ENCODE measurements around the gene TET3. TPM values are rescaled to one million over a fixed set of nuclear protein-coding genes. Genes with fewer than 3 reads are reported as not detected.

The TET3 gene
- total RNA-seq, 2 donors from 2014 or later, result 29.3 to 70.3 TPM

DNA sequence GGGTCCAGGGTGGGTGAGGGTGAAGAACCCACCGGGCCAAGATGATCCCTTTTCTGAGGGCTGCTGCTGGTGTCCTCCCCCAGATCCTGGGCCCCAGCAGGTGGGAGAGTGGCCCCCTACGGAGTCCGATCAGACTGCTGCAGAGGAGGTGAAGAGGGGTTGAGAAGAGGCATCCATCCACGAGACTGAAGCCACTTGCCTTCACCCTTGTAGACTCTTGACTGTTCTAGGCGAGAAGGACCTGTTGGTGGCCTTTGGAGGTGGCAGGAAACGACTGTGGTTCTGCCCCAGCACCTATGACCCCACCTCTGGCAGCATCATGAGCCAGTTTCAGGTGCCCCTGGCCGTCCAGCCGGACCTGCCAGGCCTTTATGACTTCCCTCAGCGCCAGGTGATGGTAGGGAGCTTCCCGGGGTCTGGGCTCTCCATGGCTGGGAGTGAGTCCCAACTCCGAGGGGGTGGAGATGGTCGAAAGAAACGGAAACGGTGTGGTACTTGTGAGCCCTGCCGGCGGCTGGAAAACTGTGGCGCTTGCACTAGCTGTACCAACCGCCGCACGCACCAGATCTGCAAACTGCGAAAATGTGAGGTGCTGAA, 1.5 kb downstream of the TET3 start:
- Mint-ChIP-seq H3K27me3 (peaks cover 0 to 8% of the 10 kb centered on the region in 2 donors), H3K4me3 (peak overlapping the region; percentile 88), H3K36me3 (peaks cover 5% of the 10 kb centered on the region), H3K27ac (peak overlapping the region; percentile 78 to 79), H3K9me3 (no peaks in the 10 kb centered on the region), H3K4me1 (ENCODE audit: low read depth in 2 of 2) (peaks cover 56 to 62% of the 10 kb centered on the region in 2 donors)
- DNase-seq (ENCODE audit: low spot score), result no peak
- no peak for ATAC-seq

DNA sequence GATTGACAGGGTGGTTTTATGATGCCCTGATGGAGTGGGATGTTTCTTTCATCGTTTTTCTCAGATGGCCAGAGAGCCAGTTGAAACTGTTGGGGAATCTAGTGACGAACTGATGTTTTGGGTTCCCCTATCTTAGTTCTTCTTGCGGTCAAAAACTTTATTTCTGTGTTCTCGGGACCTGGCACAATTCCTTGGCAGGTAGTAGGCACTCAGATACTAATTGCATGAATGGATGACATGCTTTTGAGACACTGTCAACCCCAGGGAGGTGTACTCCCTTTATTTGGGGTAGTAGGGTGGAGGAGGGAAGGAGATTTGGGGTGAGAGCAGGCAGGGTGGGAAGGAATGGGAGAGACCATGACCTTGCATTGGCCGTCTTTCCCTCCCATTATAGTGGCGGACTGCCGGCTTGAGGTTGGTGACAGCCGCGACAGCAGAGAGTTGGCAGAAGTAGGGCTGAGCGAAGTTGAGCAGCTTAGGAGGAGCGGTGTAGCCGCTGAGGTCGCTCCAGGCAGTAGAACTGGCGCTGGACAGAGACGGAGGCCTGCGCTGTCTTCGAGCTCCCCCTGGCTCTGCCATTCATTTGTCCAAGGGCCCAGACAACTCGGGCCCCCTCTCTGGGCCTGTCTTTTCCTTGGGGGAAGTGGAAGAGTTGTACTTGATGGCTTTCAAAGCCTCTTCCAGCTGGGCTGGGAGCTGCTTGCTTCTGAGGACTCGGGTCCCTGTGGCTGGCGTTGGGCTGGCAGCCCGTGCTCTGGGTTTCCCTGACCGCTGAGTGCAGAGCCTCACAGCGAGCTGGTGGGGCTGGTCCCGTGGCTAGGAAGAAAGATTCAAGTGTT, 2.6 kb downstream of the TET3 start:
- peaks cover 0 to 4% of the 10 kb centered on the region in 2 donors for H3K27me3 Mint-ChIP-seq
- peaks cover 5% of the 10 kb centered on the region for H3K36me3 Mint-ChIP-seq
- ATAC-seq (peak; percentile 37 to 41), DNase-seq (ENCODE audit: low spot score) (no peak)
- H3K4me1 Mint-ChIP-seq (ENCODE audit: low read depth in 2 of 2), result peaks cover 48 to 57% of the 10 kb centered on the region in 2 donors
- H3K27ac Mint-ChIP-seq, result peak overlapping the region; percentile 78 to 79
- H3K4me3 Mint-ChIP-seq, result peak overlapping the region; percentile 88
- no peaks in the 10 kb centered on the region for H3K9me3 Mint-ChIP-seq

DNA sequence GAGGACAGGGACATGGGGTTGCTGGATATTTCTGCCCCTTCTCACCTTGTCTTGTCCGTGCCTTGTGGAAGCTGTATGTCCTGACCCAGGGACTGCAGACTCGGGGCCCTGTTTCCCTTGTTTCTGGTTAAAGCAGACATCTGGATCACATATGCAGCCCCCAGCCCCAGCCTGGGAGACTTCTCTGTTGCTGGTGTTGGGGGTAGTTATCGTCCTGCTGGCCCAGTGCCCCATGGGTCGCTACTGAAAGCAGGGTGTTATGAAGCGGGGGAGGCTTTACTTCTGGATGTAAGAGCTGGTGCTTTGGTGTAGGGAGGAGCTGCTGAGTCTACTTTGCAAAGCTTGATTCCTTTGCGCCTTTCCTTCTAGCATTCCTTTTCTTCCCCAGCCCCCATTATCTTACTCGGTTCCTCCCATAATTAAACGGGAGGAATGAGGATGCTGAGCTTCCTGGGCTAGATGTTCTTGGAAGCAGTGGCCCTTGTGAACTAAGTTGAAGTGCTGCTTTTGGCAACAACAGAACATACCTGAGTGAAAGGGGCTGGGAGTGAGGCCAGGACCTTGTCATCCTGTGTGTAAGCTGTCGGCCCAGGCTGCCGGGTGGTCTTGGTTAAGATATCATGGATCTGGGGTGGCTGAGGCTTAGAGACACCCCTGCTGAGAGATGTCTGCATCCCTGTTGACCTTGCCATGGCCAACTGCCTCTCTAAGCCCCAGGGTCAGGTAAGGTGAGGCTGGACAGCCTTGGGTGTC, 3.4 kb downstream of the TET3 start:
- Mint-ChIP-seq H3K9me3 (no peaks in the 10 kb centered on the region), H3K4me1 (ENCODE audit: low read depth in 2 of 2) (peaks cover 50 to 56% of the 10 kb centered on the region in 2 donors), H3K27ac (peak overlapping the region in 1 of 2 donors; percentile 61), H3K36me3 (peaks cover 5% of the 10 kb centered on the region), H3K4me3 (peak overlapping the region; percentile 88), H3K27me3 (no peaks in the 10 kb centered on the region)
- ATAC-seq (no peak), DNase-seq (ENCODE audit: low spot score) (no peak)

DNA sequence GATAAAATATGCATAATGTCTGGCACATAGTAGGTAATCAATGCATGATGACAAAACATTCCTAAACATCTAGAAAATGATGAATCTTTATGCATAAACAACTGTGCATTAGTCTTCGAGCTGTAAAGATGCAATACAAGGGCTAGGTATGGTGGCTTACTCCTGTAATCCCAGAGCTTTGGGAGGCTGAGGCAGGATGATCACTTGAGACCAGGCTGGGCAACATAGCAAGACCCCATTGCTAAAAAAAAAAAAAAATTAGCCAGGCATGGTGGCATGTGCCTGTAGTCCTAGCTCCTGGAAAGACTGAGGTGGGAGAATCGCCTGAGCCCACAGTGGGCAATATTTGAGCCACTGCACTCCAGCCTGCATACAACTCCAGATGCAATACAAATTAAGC, 5.3 kb downstream of the TET3 start:
- Mint-ChIP-seq H3K27ac (no peak overlapping the region), H3K36me3 (peaks cover 5% of the 10 kb centered on the region), H3K4me1 (ENCODE audit: low read depth in 2 of 2) (peaks cover 59 to 61% of the 10 kb centered on the region in 2 donors), H3K9me3 (no peaks in the 10 kb centered on the region), H3K4me3 (no peak overlapping the region), H3K27me3 (no peaks in the 10 kb centered on the region)
- DNase-seq (ENCODE audit: low spot score), result no peak
- no peak for ATAC-seq

DNA sequence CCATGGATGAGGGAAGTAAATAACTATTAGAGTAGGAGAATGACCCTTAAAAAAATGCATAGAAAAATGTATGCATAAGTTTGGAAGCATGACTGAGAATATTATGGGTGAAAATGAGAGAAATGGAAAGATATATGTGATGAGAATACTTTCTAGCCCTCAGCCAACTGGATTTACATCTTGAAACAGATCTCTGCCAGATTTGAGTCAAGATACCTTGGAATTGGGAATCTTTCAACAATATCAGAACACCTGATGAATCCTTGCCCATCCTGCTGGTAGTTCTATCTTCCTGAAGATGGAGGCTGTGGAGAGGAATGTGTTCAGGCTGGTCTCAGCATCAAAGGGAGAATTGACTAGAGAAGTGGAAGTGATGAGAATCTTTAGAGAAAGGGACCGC, 5.8 kb downstream of the TET3 start:
- Mint-ChIP-seq H3K27ac (no peak overlapping the region), H3K36me3 (peaks cover 5% of the 10 kb centered on the region), H3K4me3 (no peak overlapping the region), H3K4me1 (ENCODE audit: low read depth in 2 of 2) (peaks cover 62 to 63% of the 10 kb centered on the region in 2 donors), H3K9me3 (no peaks in the 10 kb centered on the region), H3K27me3 (no peaks in the 10 kb centered on the region)
- ATAC-seq, result no peak
- no peak for DNase-seq (ENCODE audit: low spot score)

DNA sequence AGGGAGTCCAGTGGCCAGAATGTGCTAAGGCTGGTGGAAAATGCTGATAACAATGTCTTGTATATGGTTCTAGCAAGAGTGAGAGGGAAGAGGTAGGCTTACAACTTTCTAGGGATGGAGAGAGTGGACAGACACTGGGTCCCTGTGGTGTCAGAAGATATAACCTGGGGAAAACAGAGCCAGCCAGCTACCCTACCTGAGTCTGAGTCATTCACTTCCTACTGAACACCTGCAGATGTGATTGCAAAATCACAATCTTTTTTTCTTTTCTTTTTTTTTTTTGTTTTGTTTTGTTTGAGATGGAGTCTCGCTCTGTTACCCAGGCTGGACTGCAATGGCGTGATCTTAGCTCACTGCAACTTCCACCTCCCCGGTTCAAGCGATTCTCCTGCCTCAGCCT, 7.3 kb downstream of the TET3 start:
- ATAC-seq, result no peak
- no peak overlapping the region for H3K4me3 Mint-ChIP-seq
- H3K4me1 Mint-ChIP-seq (ENCODE audit: low read depth in 2 of 2), result peaks cover 51 to 54% of the 10 kb centered on the region in 2 donors
- no peaks in the 10 kb centered on the region for H3K9me3 Mint-ChIP-seq
- H3K27me3 Mint-ChIP-seq, result no peaks in the 10 kb centered on the region
- H3K36me3 Mint-ChIP-seq, result peaks cover 5% of the 10 kb centered on the region
- no peak for DNase-seq (ENCODE audit: low spot score)
- peak overlapping the region in 1 of 2 donors; percentile 54 for H3K27ac Mint-ChIP-seq

DNA sequence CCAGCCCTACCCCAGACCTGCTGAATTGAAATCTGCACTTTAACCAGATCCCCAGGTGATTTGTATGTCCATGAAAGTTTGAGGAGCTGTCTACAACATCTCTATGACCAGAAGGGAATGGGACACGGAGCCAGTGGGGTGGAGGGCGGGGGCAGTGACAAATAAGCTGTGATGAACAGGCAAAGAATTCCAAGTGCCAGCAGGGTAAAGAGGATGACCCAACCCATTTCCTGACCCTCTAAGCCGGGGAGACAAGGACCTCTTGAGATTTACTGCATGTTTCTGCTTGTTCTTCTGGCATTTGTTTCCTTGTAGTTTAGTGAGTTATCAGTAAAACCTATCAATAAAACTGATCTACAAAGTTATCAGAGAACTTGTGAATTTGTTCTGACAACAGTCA, 8.7 kb downstream of the TET3 start:
- DNase-seq (ENCODE audit: low spot score), result no peak
- Mint-ChIP-seq H3K27ac (peak overlapping the region; percentile 12 to 69), H3K36me3 (peaks cover 5% of the 10 kb centered on the region), H3K27me3 (no peaks in the 10 kb centered on the region), H3K9me3 (no peaks in the 10 kb centered on the region), H3K4me1 (ENCODE audit: low read depth in 2 of 2) (peaks cover 53 to 57% of the 10 kb centered on the region in 2 donors), H3K4me3 (no peak overlapping the region)
- ATAC-seq, result no peak

DNA sequence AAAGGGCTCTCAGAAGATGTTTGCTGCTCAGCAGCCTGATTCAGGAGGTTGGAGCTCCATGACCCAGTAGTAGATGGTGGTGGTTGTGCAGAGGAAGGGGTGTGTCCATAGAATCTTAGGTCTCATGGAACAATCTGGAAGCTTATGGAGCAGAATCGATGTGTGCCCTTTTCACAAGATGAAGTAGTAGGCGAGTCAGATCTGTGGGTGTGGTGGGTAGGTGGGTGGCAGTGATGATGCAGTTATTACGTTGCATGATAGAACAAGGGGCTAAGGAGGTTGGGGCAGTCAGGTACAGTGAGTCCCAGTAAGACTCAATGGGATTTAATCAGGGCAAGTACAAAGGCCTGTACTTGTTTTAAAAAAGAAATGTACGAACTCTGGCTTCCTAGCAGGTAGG, 9.1 kb downstream of the TET3 start:
- peaks cover 5% of the 10 kb centered on the region for H3K36me3 Mint-ChIP-seq
- no peaks in the 10 kb centered on the region for H3K9me3 Mint-ChIP-seq
- no peaks in the 10 kb centered on the region for H3K27me3 Mint-ChIP-seq
- no peak overlapping the region for H3K4me3 Mint-ChIP-seq
- peak overlapping the region; percentile 12 to 69 for H3K27ac Mint-ChIP-seq
- peaks cover 53 to 58% of the 10 kb centered on the region in 2 donors for H3K4me1 Mint-ChIP-seq (ENCODE audit: low read depth in 2 of 2)
- DNase-seq (ENCODE audit: low spot score), result no peak
- ATAC-seq, result no peak

DNA sequence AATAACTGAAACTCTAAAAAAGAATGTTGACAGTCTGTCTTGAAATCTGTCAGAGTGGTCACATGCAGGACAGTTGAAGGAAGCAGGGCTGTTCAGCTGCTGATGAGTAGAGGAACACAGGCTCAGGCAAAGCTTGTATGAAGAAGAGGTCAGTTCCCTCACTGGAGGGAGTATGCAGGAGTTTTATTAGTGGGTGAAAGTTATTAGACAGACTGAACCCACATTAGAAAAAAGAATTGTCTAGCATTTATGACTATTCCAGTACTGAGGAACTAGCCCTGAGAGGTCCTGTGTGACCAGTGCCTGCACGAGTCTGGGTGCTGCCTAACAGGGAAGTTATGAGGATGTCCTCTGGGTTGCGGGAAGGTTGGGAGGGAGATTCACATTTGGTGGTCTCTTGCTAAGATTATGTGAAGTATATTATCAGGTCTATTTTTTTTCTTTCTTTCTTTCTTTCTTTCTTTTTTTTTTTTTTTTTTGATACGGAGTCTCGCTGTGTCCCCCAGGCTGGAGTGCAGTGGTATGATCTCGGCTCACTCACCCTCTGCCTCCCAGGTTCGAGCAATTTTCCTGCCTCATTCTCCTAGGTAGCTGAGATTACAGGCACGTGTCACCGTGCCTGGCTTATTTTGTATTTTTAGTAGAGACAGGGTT, 9.6 kb downstream of the TET3 start:
- Mint-ChIP-seq H3K4me1 (ENCODE audit: low read depth in 2 of 2) (peaks cover 56 to 59% of the 10 kb centered on the region in 2 donors), H3K9me3 (no peaks in the 10 kb centered on the region), H3K4me3 (no peak overlapping the region), H3K27ac (peak overlapping the region; percentile 12 to 69), H3K36me3 (peaks cover 5% of the 10 kb centered on the region), H3K27me3 (no peaks in the 10 kb centered on the region)
- ATAC-seq, result no peak
- DNase-seq (ENCODE audit: low spot score), result no peak

DNA sequence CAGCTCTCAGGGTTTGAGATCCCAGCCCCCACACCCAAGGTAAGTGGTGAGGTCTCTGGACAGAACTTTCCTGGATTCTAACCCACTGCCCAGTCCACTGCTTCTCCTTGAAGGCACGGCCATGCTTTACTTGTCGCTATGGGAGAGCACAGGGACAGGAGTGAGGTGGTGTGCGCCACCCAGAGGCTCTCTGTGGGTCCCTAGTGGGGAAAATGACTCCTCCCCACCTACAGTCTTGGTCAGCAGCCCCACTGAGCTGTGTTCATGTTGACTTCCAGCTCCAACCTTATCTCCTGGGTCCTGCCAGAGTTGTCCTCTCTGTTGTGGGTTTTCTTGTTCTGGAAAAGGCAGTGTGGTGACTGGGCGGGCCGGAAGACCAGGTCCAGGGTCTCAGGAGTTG, 11.1 kb downstream of the TET3 start:
- no peak overlapping the region for H3K27ac Mint-ChIP-seq
- no peak for ATAC-seq
- peaks cover under 1% of the 10 kb centered on the region for H3K36me3 Mint-ChIP-seq
- DNase-seq (ENCODE audit: low spot score), result no peak
- H3K4me3 Mint-ChIP-seq, result no peak overlapping the region
- peaks cover 50 to 60% of the 10 kb centered on the region in 2 donors for H3K4me1 Mint-ChIP-seq (ENCODE audit: low read depth in 2 of 2)
- H3K9me3 Mint-ChIP-seq, result no peaks in the 10 kb centered on the region
- no peaks in the 10 kb centered on the region for H3K27me3 Mint-ChIP-seq

DNA sequence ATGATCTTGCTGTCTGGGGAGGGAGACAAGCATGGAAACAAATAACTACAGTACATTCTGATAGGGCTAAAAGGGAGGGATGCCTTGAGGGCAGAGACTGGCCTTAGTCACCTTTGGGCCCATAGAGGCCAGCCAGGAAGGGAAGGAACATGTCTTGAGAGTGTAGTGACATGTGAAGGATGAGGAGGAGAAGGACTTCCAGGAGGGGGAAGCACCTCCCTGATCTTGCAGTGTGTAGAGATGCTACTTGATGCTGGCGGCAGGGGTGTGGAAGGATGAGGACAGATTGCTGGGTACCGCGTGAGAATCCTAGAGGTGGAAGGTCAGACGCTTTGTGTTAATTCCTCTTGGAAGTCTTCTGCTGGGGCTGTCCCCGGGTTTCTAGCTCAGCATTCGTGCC, 13.1 kb downstream of the TET3 start:
- H3K9me3 Mint-ChIP-seq, result no peaks in the 10 kb centered on the region
- ATAC-seq, result no peak
- no peak overlapping the region for H3K4me3 Mint-ChIP-seq
- no peaks in the 10 kb centered on the region for H3K36me3 Mint-ChIP-seq
- peak; percentile 25 for DNase-seq (ENCODE audit: low spot score)
- H3K27ac Mint-ChIP-seq, result peak overlapping the region in 1 of 2 donors; percentile 78
- H3K27me3 Mint-ChIP-seq, result no peaks in the 10 kb centered on the region
- H3K4me1 Mint-ChIP-seq (ENCODE audit: low read depth in 2 of 2), result peaks cover 62 to 70% of the 10 kb centered on the region in 2 donors

DNA sequence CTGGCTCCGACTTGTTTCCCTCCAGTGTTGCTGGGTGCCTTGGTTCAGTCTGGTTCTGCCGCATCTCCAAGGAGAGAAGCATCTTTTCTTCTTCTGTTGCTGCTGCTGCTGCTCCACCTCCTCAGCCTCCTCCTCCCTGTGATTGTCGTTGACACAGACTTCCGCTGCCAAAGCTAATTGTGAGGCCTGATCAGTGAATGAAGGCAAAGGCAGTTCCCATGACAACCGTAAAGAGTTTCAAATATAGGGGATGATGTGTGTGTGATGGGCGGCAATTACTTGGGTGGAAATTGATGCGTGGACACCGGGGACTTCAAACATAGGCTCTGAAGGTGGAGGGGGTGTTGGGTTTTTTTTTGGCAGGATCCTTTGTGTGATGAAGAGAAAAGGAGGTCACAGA, 13.7 kb downstream of the TET3 start:
- Mint-ChIP-seq H3K4me1 (ENCODE audit: low read depth in 2 of 2) (peaks cover 61 to 69% of the 10 kb centered on the region in 2 donors), H3K27ac (peak overlapping the region in 1 of 2 donors; percentile 88), H3K9me3 (no peaks in the 10 kb centered on the region), H3K36me3 (no peaks in the 10 kb centered on the region), H3K4me3 (no peak overlapping the region), H3K27me3 (no peaks in the 10 kb centered on the region)
- ATAC-seq (no peak), DNase-seq (ENCODE audit: low spot score) (peak; percentile 25)

DNA sequence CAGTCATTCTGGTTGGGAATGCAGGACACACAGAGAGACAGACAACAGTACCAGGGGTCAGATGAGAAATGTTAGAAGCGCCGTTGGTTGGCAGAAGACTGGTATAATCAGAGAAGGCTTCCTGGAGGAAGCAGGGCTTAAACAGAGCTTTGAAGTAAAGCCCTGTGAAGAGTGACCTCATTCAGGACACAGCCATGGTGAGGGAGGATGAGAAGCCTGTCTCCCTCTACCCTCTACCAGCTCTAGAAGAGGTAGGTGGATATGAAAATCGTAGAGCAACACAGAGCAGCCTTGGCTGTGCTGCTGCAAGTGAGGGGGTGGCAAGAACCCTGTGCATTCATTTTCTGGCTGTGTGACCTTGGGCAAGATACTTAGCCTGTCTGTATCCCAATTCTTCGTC, 14.2 kb downstream of the TET3 start:
- no peak for ATAC-seq
- peaks cover 56 to 68% of the 10 kb centered on the region in 2 donors for H3K4me1 Mint-ChIP-seq (ENCODE audit: low read depth in 2 of 2)
- DNase-seq (ENCODE audit: low spot score), result peak; percentile 32
- H3K36me3 Mint-ChIP-seq, result no peaks in the 10 kb centered on the region
- no peak overlapping the region for H3K4me3 Mint-ChIP-seq
- peak overlapping the region in 1 of 2 donors; percentile 88 for H3K27ac Mint-ChIP-seq
- H3K27me3 Mint-ChIP-seq, result no peaks in the 10 kb centered on the region
- no peaks in the 10 kb centered on the region for H3K9me3 Mint-ChIP-seq

All from natural killer cell treated with Interleukin-12 subunit alpha and Interleukin-12 subunit beta and Interleukin-15 and Interleukin-18, amount 100 ng/mL, for 72 hours (primary cell).